T-helper 1 cell treated with Interleukin-12 subunit alpha and Interleukin-12 subunit beta and Interleukin-4 antibody, amounts not matched to agents 30 ng/mL and 1 ng/mL, for 36 hours (primary cell): Measurements from ENCODE around the gene SLC1A3. TPM values are rescaled to one million over a fixed set of nuclear protein-coding genes. Genes with fewer than 3 reads are reported as not detected.

Source experiments
- intact Hi-C: fragments of 100-400 bp; cut with micrococcal nuclease; formaldehyde crosslinking; loops from one replicate; pipeline ENCODE4 v1.15.1; 2024
- total RNA-seq: library from RNA; stranded (reverse); gene quantifications from 2 replicates; pipeline ENCODE4 v1.2.3, GENCODE V29; 2022

The SLC1A3 gene
- total RNA-seq, 1 donor from 2014 or later: not detected

DNA sequence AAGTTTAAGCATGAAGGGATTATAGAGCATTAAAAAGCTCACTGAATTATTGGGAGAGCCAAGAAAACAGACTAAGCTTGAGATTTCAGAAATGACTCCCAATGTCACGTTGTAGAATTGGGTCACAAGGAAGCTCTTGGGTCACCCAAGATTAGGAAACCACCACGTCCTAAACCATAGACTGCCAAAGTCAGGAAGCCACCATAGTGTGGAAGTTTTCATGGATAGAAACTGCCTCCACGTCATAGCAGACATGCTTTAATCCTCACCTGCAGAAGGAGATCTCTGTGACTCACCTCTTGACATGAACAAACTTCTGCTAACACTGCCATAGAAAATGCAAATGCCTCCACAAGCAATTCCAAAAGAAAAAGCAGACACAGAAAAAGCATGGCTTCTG is 106.3 kb downstream of the SLC1A3 start:
- intact Hi-C loops: no loop called here

DNA sequence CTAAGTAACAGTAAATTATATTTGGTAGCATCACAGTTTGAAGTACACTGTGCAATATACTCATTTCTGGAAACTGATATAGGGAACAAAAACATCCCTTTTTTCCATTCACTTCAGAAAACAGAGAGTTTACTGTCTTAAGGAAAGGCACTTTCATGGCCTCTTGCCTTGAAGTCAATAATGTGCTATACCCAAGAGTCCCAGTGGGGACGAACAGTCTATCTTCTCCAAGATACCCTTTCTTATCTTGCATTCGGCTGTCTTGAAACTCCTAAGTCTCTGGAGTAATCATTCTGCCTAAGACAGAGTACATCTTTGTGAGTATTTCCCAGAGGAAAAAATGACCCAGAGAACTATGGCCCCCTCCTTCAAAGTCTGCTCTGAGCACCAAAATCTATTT is 107.1 kb downstream of the SLC1A3 start:
- intact Hi-C loops: no loop called here

DNA sequence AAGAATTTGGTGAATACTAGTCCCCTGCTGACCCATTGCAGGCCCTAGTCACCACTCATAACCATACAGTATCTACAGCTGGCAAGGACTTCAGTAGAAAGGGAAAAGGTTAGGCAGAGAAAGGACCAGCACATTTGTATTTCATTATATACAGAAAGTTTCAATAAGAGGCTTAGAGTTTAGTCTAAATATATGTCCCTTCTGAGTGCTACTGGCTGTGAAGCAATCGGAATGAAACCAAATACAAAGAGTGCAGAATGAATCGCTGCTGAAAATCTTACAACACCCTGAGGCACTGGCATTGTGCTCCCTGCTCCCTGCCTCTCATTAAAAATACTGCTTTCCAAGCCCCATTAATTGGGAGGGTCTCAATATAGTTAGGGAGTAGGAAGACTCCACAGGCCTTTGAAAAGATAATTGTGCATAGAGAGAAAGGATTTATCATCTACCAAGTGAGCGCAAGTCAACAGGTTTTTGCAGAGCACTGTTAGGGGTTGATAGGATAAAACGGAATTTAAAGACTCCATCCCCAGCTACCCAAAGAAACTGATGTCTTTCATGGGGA is 110.8 kb downstream of the SLC1A3 start:
- intact Hi-C loops: no loop called here

DNA sequence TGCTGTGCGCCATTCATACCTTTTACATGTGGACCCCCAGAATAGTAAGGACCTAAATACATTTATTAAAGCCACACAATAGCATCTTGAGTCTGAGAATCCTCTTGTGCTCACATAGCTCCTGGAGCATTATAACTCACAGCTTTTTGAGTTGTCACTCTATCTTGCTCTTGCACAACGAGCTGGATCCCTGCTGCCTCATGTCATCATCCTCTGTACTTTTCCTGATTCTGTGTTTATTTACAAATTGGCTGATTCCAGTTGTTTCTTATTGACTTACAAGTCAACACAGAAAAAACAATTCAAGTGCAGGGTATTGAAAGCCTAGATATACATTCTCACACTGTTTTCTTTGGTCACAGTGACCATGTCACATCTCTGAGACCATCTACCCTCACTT is 112.9 kb downstream of the SLC1A3 start:
- intact Hi-C loops: no loop called here

- intact Hi-C loops: loop anchor here (10.0 kb wide), 1 partner anchor 654 kb away; the partner anchor contains the start of genes NUP155 and WDR70
Measured at GRCh38 chr5:36720688-36721087, 114.3 kb downstream of the SLC1A3 start.

- intact Hi-C loops: loop anchor here (10.0 kb wide), 1 partner anchor 653 kb away; the partner anchor contains the start of genes NUP155 and WDR70
Measured at GRCh38 chr5:36721664-36722235, 115.3 kb downstream of the SLC1A3 start.

DNA sequence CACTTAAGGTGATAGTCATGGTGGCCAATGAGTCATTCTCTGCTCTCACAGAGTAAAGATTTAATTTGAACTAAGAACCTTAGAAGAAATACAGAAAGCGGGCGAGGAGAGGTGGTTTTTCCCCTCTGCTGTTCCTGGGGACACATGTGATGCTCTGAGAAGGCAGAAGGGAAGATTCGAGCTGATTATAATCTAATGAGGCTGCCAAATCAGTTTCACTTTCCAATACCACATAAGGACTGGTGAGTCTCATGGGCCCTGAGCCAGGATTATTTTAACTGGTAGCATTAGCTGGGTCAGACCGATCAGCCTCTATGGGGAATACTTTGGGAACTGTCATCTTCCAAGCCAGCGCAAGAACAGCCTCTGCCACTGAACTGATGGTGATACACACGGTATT is 116.5 kb downstream of the SLC1A3 start:
- intact Hi-C loops: loop anchor here (10.0 kb wide), 1 partner anchor 652 kb away; the partner anchor contains the start of genes NUP155 and WDR70

GRCh38 chr5:36723912-36724311 is 117.5 kb downstream of the SLC1A3 start:
- intact Hi-C loops: loop anchor here (10.0 kb wide), 1 partner anchor 651 kb away; the partner anchor contains the start of genes NUP155 and WDR70

GRCh38 chr5:36724467-36725332 is 118.3 kb downstream of the SLC1A3 start:
- intact Hi-C loops: loop anchor here (5.0 to 10.0 kb wide), 2 partner anchors 388 to 650 kb away; partner anchors contain the start of genes NUP155 and WDR70

- intact Hi-C loops: loop anchor here (5.0 to 10.0 kb wide), 2 partner anchors 386 to 648 kb away; partner anchors contain the start of genes NUP155 and WDR70
Measured at GRCh38 chr5:36726317-36726716, 119.9 kb downstream of the SLC1A3 start.

- intact Hi-C loops: loop anchor here (5.0 to 10.0 kb wide), 2 partner anchors 386 to 648 kb away; partner anchors contain the start of genes NUP155 and WDR70
Measured at GRCh38 chr5:36726767-36727166, 120.4 kb downstream of the SLC1A3 start.

DNA sequence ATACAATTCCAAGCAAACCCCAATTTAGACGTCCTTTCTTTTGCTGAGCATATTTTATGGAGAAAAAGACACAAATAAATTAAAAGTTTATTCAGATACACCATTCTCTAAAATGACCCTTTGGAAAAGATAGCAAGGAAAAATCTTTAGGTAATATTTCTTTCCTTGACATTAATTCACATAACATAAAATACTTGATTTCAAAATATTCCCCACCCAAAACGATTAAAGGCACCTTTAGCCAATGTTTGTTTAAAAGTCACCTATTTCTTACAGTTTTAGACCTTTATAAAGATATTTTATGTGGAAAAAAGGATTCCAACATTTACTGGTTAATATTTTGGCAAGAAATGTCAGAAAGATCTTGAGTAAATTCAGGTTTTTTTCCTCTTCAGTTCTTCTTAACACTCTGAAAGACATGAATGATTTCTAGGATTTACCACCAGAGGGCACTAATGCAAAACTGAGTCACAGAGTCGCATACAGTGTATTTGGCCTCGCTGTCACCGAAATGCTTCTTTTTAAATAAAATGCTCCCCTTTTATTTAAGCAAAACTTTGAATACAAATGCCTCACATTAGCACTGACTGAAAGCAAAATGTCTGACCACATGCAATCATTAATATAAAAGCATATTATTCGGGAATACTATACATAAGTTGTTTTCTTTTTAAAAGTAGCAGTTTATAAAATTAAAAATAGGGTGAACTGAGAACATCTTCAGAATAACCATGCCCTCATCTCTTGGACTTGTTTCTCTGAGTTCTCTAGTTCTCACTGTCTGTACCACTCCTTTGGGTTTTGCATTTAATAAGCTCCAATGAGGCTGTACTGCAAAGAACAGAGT is 122.5 kb downstream of the SLC1A3 start:
- intact Hi-C loops: loop anchor here (1.0 to 10.0 kb wide), 8 partner anchors 10 to 646 kb away; partner anchors contain the start of genes NUP155 and WDR70

GRCh38 chr5:36730537-36731216 is 124.3 kb downstream of the SLC1A3 start:
- intact Hi-C loops: no loop called here

- intact Hi-C loops: no loop called here
Measured at GRCh38 chr5:36733183-36733582, 126.8 kb downstream of the SLC1A3 start.

DNA sequence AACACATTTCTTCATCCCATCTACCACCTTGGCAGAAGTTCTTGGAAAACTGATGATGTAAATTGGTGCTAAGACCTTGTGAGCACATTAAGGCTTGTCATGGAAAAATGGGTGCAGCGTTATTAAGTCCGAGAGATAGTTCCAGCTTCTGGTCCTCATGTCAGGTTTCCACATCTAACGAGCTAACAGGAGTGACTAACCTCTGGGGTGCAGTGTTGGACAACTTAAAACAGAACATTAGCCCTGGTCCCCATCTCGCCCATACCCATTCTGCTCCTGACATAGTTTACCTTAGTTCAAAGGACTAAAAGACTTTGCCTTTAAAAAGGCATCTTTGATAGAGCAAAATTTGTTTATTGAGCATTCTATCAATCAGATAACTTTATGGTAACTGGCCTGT is 128.0 kb downstream of the SLC1A3 start:
- intact Hi-C loops: no loop called here

DNA sequence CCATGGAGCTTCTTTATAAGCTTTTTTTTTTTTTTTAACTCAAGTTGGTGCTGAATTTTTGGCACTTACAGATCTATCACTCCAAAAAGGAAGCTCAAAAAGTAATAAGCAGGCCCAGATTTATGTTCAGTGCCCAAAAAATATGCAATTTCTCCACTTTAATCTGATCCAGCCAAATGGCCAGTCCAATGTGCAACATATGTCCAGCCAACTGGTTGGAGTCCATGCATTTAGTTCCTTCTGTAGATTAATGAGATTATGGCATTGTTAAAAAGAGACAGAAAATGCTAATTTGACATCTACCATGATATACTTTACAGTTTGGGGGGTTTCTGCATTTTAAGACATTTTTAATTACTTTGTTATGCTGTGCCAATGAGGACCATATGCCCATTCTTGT is 129.5 kb downstream of the SLC1A3 start:
- intact Hi-C loops: no loop called here
